HTR-8/SVneo (cell line): ENCODE data around the gene CACFD1.
A peak's percentile ranks its signal among the peaks of the same experiment; 100 is the strongest.

Experiments used
- DNase-seq: peaks from one replicate; pipeline ENCODE4 v3.0.0; 2011; ENCODE audit warnings: low spot score, mixed read lengths; ENCODE audit not compliant: insufficient read length
- FAIRE-seq: peaks from 2 replicates; lab custom pipeline; 2011; peaks lifted over from hg19 to GRCh38; lab: Jason Lieb, UNC

Gene CACFD1

GRCh38 chr9:133494636-133495326 is 35.0 kb downstream of the CACFD1 start:
- FAIRE-seq (no peak), DNase-seq (no peak)

- FAIRE-seq (peak; percentile 94), DNase-seq (no peak)
These were observed 35.8 kb downstream of the CACFD1 start for GRCh38 chr9:133495327-133496293.

GRCh38 chr9:133496861-133497842 is 37.4 kb downstream of the CACFD1 start:
- DNase-seq (no peak), FAIRE-seq (no peak)

- FAIRE-seq: no peak
- DNase-seq: no peak
These were observed 39.5 kb downstream of the CACFD1 start for GRCh38 chr9:133499132-133499891.

- DNase-seq (no peak), FAIRE-seq (no peak)
These were observed 40.1 kb downstream of the CACFD1 start for GRCh38 chr9:133499892-133500270.

- no peak for DNase-seq
- FAIRE-seq: no peak
These were observed 42.3 kb downstream of the CACFD1 start for GRCh38 chr9:133502112-133502511.

- DNase-seq (no peak), FAIRE-seq (no peak)
These were observed 45.5 kb downstream of the CACFD1 start for GRCh38 chr9:133505186-133505830.

GRCh38 chr9:133505901-133506652 is 46.3 kb downstream of the CACFD1 start:
- FAIRE-seq (no peak), DNase-seq (no peak)

GRCh38 chr9:133506653-133507038 is 46.9 kb downstream of the CACFD1 start:
- peak; percentile 48 for DNase-seq

GRCh38 chr9:133507246-133507965 is 47.6 kb downstream of the CACFD1 start:
- no peak for FAIRE-seq
- DNase-seq: no peak

More at GRCh38 chr9:133506653-133507038, 46.9 kb downstream of the CACFD1 start:
- FAIRE-seq: no peak

- DNase-seq: no peak
- no peak for FAIRE-seq
These were observed 48.3 kb downstream of the CACFD1 start for GRCh38 chr9:133508046-133508445.

- FAIRE-seq: no peak
- DNase-seq: peak; percentile 24
These were observed 49.7 kb downstream of the CACFD1 start for GRCh38 chr9:133509179-133510083.

- FAIRE-seq: no peak
- DNase-seq: no peak
These were observed 51.2 kb downstream of the CACFD1 start for GRCh38 chr9:133510926-133511505.

- DNase-seq (no peak), FAIRE-seq (peak; percentile 96)
These were observed 51.8 kb downstream of the CACFD1 start for GRCh38 chr9:133511607-133512006.

GRCh38 chr9:133512253-133513213 is 52.8 kb downstream of the CACFD1 start:
- DNase-seq (no peak), FAIRE-seq (no peak)
